NCI-H345 treated with DMSO at 0.1 percent for 48 hours (cell line): Measurements from ENCODE around the gene DNPEP.

Source experiments
- DNase-seq: peaks from one replicate; lab custom pipeline; 2025; ENCODE audit not compliant: unreplicated experiment; lab: John Stamatoyannopoulos, UW

DNPEP gene

DNA sequence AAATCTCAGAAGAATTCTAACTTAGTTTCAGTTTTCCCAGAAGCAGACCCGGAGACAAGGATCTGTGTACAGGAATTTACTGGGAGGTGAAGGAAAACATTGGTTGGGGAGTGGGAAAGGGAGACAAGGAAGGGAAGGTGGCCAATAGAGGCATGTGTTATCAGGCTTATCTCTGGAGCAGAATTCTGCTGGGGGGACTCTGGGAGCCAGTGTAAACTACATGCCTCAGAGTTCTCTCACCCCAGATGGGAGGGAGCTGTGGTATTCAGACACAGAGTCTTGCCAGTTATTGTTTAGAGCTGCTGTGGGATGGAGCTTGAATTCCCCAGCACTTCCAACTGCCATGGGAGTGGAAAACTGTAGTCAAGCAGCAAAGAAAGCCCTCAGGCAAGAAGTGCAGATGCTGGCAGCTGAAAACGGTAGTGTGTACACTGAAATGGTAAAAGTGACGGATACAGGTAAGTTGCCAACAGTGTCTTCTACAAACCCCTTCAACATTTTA lies 19.0 kb downstream of the DNPEP start:
- no peak for DNase-seq

DNA sequence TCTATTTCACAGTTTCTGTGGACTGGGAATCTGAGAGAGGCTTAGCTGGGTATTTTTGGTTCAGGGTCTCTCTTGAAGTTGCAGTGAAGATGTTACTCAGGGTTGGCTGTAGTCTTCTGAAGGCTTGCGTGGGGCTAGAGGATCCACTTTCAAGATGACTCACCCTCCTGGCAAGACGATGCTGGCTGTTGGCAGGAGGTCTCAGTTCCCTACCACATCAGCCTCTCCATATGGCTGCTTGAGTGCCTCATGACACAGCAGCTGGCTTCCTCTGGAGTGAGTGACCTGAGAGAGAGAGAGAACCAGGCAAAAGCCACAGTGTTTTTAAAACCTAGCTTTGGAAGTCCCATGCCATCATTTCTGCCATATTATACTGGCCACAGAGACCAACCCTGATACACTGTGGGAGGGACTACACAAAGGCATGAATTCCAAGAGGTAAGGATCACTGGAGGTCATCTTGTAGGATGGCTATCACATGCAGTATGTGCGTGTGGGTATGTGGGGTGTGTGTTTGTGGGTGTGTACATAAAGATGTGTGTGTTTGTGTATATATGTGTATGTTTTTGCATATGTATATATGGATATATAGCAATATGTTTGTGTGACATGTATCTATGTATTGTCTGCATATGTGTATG lies 25.1 kb downstream of the DNPEP start:
- DNase-seq: no peak

DNA sequence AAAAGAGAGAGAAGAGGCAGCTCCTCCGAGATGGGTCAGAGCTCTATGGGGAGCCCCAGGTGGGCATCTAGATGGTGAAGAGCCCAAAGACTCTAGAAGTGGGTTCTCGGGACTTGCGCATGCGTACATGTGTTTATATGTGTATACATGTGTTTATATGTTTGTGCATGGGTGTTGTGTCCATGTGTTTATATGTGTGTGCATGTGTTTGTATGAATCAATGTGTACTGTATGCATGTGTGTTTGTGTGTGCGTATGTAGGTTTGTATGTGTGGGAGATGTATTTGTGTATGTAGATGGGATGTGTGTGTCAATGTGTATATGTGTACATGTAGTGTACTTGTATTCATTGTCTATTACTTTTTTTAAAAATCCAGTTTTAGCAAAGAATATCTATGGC lies 25.6 kb downstream of the DNPEP start:
- no peak for DNase-seq

DNA sequence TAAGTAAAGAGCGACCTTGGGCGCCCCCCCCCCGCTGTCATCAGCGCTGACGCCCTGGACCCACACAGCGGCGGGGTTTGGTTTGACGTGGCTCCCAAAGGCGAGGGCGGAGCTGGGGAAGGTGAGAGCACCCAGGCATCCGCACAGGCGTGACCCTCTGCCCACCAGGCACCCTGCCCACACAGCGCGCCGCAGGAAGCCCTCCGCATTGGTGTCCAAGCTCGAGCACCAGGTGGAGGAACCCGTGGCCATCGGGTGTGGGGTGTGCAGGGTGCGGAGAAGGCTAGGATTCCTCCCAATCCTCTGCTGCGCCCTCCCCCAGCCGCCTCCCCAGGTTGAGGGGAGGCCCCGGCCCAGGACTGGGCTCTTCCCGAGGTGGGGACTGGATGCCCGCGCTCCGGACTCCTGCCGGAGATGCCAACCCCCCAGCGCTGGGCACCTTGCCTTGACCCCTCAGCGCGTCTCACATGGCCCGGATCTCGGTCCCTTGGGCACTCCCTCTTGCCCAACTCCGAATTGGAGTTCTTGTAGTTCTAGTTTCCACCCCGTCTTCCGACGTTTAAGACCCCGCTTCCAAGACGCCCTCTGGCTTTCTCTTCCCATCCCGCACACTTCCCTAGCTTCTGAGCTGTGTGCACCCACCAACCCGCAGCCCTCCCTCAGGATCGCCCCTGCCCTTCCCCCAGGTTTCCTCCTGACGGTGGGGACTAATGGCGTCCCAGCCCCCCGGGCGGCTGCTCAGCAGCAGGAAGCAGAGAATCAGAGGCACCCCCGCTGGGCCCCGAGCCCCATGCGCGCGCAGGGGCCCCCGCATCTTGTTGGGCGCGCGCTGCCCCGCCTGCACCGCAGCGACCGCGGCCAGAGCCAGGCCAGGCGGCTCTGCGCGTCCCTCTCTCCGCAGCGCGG lies 29.3 kb downstream of the DNPEP start:
- no peak for DNase-seq

DNA sequence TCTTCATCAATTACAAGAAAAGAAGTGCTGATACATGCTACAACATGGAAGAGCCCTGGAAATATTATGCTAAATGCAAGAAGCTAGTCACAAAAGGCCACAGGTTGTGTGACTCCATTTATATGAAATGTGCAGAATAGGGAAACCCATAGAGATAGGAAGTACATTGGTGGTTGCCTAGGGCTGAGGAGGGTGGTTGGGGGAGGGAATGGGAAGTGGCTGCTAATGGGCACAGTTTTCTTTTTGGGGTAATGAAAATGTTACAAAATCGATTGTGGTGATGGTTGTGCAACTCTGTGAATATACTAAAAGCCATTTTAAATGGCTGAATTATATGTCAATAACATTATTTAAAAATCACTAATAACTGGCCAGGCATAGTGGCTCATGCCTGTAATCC lies 30.9 kb downstream of the DNPEP start:
- no peak for DNase-seq

DNA sequence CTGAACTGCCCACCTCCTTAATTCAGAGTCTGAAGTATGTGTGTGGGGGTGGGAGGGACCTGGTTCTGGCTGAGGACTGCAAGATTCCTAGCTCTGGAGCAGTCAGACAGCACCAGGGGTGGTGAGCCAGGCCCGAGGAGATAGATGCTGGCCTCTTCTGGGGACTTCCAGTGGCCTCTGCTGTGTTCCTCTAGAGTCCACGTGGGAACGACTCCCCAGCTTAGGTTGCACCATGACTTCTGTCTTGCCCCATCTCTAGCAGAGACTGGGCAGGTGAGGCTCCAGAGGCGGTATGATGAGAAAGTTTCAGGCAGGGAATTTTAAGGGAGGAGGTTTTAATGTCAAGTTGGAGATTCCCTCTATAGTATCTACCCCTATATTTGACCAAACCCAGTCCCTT lies 33.1 kb downstream of the DNPEP start:
- no peak for DNase-seq

DNA sequence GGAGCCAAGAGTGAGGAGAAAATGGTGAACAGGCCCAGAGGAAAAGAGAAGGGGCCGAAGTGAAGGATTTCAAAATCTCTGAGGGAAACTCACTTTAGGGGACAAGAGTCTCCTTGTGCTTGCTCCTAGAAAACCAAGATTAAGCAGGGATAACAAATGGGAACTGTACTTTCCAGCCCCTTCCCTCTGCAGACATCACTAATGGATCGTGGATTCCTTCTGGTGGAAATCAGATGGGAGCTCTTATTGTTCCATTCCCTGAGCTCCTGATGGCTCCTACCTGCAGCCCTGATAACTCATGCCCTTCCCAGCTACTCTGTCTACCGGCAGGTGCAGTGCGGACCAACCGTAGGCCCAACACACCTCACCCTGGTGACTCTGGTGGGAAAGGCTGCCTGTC lies 34.6 kb downstream of the DNPEP start:
- DNase-seq: no peak

DNA sequence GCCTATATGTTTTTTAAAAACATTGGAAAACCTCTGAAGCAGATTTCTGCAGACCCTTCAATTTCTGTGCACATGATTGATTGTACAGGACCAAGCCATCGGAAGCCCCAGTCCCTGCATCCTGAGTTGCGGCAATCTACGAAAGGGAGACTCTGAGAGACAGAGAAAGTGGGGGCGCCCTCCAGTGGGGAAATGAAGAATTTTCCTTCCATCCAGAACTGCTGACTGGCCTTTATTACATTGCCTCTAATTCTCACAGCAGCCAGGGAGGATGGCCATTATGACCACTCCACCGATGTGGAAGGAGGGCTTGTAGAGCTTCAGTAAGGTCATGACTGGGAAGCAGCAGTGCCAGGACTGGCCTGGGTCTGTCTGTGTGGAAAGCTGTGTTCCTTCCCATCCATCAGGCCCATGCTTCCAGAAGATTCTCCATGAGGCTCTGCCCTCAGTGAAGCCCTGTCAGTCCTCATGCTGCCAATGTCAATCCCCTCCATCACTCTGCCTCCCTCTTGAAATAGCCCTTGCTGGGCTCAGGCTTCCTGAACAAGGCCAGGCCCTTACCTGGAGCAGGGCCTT lies 35.2 kb downstream of the DNPEP start:
- DNase-seq: peak; percentile 23

DNA sequence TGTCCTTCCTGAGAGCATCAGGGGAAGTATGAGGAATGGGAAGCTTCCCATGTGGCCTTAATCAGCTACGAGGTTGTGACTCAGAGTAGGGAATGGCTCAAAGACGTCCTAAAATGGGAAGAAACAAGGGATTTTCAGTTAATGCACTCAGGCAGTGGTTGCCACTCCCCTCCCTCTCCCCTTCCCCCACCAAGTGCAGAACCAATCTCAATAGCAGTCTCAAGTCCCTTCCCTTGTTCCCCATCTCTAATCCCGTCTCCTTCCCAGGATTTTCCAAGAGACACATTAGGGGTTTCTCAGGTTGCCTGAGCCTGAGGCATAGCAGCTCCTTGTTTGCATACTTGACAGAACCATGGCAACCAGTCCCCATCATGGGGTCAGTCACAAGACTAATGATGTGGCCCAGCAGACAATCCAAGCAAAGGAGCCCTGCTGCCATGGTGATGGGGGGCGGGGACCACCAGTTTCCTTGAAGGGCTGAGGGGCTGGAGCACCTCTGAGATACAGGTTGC lies 36.9 kb downstream of the DNPEP start:
- no peak for DNase-seq

DNA sequence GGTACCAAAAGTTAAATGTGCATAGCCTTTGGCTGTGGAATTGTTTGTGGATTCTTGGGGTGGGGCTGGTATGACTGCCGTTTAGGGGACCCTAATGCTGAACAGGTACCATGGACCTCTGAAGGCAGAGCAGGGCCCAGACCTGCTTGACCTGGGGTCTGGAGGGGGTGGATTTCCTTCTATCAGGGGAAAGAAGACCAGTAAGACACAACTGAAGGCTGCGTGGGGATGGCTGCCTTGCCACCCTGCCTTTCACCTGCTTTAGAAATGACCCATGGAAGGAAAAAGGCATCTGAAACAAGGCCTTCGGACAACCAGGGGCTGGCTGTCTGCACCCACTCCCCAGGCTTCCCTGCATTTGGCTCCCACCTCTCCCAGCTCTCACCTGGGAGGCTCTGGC lies 37.5 kb downstream of the DNPEP start:
- no peak for DNase-seq

DNA sequence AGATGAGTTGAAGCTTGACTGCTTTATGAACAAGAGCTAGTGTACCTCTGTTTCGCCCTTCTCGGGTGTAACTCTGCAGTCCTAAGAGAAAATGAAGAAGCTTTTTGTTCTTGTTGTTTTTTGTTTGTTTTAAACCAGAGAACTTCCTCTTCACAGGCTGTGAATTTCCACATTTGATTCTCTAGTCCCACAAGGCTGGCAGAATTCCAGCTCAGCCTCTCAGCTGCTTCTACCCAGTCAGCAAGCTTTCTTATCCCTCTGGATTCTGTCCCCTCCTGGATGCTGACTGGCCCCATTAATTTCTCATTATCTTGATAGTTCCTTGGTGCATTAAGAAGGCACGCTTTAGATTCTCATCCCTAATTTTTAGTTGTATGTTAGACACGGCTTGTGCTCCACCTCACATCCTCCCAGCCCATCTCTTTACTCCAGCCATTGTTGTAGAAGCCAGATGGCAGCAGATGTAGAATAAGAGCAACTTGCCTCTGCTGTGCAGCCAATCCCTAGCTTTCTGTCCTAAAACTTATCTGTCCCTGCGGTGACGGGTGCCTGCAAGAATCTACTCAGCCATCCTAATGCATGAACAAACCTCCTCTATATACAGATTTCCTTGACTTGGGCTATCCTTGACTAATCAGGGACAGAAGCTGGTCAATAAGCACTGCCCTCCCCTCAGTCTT lies 42.8 kb downstream of the DNPEP start:
- peak; percentile 58 for DNase-seq

DNA sequence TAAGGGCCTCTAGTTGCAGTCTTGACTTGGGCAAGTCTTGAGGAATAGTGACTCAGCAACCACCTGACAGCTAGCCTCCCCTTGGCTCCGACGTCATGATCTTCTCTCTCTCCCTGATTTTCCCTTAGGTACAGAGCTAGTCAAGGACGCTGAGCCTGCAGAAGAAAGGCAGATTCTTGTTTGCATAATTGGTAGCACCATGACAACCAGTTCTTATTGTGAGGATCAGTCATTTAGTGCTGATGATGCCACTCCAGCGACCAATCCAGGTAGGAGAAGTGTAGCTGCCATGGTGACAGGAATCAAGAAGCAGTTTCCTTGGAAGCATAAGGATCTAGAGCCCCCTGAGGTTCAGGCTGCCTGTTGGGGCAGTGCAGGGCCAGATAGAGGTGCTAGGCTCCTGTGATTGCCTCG lies 52.3 kb downstream of the DNPEP start:
- no peak for DNase-seq

DNA sequence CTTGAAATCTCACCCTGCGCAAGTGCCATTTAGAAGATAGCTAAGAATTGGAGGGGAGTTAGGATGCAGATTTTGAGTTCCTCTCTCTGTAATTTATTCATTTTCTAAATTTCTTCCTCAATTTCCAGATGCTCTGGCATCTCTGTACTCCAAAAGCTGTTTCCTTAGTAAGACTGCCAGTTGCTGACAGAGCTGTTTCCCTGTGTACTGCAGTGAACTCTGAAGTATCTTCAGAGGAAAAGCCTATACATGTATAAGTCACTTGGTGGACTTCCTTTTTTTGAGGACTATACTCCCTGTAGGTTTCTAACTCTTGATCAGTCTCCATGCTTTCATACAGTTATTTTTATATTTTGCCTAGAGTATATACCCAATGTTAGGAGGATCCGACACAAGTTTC lies 53.6 kb downstream of the DNPEP start:
- no peak for DNase-seq

DNA sequence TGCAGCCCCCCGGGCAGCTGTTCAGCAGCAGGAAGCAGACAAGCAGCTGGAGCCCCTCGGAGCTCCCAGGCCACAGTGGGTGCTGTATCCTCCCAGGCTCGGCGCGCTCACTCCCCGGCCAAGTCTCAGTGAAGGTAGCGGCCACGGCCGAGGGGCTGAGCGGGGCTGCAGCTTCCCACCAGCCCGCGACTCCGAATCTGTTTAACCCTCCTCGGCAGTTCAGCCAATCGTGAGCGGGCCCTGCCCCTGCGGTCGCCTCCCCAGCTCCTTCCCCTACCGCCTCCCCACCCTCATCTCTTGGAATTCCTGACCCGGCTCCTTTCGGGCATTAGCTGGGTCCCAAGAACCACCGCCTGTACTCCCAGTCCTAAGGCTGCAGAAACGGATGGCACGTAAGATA lies 55.2 kb downstream of the DNPEP start, which contains the start of gene RESP18:
RESP18 (minus strand) TSS at position 203 of the 400 bp plus-strand sequence.
- DNase-seq: no peak

DNA sequence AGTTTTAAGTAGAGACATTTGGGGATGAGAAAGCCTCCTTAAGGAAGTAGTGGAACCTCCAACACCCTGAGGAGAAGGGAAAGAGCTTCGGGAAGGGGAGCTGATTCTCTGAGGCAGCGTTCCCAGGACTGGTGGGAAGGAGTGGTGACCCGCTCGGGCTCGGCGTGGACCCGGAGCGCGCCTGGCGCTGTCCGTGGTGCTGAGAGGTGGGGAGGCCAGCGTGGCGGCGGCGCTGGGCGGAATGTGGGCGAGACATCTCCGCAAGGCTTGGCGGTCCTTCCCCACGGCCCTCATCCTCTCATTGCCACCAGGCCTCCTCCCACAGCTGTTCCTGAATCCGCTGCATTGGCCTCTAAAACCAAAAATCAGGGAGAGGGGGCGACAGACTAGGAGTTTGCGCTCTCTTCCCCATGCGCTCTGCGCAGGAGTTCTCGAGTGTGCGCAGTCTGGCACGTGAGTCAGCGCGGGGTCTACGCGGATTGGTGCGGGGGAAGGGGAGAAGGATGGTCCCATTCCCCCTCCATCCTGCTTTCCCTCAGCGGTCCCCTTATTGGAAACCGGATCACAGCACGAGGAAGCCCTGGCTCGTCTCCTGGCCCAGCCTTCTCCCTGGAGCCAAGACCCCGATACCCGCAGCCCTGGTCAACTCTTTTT lies 56.0 kb downstream of the DNPEP start:
- no peak for DNase-seq

DNA sequence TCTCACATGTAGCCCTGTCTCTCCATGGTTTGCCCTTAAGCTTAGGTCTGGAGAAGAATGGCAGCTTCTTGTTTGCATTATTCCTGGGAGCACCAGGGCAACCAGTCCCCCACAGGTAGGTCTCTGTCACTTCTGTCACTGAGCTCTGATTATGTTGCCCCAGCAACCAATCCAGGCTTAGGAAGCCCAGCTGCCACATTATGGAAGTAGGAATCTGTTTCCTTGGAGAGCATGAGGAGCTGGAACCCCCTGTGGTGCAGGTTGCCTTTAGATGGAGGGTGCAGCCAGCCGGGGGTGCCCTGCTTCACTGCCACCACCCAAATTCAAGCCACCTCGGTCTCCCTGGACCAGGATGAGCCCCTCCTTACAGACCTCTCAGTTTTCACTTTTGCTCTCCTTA lies 60.0 kb downstream of the DNPEP start:
- peak; percentile 7 for DNase-seq

DNA sequence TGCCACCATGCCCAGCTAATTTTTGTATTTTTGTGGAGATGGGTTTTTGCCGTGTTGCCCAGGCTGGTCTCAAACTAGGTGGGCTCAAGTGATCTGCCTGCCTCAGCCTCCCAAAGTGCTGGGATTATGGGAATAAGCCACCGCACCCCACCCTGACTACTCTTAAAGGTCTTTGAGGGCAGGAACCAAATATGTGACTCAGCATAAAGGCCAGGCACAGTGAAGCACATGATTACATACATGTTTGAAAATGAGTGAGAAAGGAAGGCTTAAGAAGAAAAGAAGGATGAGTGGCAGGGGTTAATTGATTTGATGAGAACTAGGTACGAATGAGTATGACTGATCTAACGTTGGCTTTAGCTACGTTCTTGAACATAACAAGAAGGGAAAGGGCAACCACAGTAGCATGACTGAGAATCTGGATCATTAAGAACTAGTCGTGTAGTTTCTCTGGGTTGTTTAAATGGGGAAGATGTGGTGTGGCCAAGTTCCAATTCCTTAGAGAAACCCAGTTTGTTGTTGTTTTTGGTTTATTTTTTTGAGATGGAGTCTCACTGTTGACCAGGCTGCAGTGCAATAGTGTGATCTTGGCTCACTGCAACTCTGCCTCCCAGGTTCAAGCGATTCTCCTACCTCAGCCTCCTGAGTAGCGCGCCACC lies 61.9 kb downstream of the DNPEP start:
- DNase-seq: no peak

DNA sequence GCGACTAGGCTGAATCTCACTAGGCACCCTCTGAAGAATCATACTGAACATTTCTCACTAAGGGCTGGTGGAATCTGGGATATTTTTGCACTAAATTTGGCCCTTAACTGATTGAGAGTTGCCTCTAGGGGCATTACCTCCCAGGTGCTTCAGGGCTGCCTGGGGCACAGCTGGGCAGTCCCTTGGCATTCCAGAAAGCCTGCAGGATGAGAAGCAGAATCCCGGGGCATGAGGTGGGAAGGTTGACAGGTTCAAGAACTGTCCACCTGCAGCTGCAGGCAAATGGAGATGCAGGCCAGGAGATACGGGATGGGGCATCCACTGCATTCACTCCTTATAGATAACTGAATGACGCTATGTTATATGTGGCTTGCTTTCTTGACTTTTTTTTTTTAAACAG lies 62.6 kb downstream of the DNPEP start:
- no peak for DNase-seq

DNA sequence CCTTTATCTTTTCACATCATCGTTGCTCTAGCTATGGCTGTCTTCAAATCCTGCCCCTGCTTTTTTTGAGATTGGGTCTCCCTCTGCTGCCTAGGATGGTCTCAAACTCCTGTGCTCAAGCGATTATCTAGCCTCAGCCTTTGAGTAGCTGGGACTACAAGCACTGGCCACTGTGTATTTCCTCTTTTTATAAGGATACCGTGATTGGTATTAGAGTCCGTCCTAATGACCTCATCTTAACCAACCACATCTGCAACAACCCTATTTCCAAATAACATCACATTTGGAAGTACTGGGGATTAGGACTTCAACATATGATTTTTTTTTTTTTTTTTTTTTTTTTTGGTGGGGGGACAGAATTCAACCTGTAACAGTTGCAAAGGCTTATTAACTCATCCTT lies 64.3 kb downstream of the DNPEP start:
- DNase-seq: no peak
